Muscle of arm (tissue), 12 donors: ENCODE data around the gene ZNF423. TPM values are rescaled to one million over a fixed set of nuclear protein-coding genes. Genes with fewer than 3 reads are reported as not detected.

Experiments used
- DNase-seq: peaks from one replicate; pipeline ENCODE4 v3.0.0-alpha.2; 2013
- polyA plus RNA-seq, 12 donors: library from polyadenylated mRNA; unstranded; fragments of 120-200 nt; gene quantifications; one replicate each; pipeline ENCODE4 v1.2.1, GENCODE V29; 2013; ENCODE audit not compliant: insufficient read length in 12 of 12

Gene ZNF423
- polyA plus RNA-seq, 12 donors: 22.6 to 37.5 (median 25.9) TPM; not detected in 1

DNA sequence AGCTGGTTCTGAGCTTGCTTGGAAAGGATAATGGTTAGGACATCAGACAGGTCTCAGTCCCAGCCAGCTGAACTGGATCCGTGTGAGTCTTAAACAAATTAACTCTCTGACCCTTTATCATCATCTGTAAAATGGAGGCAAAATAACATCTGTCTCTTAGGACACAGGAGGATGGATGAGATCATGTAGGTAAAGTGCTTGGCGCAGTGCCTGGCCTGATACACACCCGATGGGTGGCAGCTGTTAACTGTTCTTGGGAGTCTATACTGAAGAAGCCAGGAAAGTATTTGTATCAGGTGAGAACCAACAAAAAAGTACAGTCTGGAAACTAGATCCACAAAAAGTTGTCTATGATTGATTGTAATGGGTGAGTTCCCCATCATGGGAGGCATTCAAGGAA, 293.7 kb downstream of the ZNF423 start:
- no peak for DNase-seq

DNA sequence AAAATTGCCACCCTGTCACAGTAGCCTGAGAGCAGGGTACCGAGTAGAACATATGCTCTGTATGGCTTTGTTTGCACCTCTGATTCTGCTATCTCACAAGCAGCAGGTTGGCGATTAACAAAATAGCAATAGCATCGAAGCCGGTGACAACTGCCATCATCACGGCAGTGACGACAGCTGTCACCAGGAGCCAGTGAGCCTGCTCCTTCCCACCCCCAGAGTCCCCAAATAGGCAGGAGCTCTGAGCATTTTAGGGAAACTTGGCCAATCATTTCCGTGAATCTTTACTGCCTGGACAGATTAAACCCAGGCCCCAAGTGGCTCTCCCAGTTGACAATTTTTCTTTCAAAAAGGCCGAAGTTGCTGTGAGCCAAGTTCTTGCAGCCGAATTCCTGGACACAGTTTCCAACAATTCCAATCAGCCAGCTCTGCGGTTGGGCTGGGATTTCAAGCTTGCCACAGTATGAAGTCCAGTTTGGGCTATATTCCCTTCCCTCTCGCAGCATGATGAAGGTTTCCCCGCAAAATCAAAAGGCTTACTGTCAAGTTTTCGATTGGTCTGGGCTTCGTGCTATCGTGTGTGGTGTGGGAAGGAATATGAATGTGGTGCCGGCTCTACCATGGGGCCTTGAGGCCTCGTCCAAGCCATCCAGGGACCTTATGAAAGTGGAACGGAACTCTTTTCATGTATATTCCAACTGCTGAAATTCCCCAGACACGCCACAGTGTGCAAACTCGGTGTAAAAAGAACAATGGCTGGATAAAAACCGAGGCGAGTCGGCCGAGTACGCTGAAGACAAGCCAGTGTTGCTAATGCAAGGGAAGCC, 295.7 kb downstream of the ZNF423 start:
- peak; percentile 73 for DNase-seq

DNA sequence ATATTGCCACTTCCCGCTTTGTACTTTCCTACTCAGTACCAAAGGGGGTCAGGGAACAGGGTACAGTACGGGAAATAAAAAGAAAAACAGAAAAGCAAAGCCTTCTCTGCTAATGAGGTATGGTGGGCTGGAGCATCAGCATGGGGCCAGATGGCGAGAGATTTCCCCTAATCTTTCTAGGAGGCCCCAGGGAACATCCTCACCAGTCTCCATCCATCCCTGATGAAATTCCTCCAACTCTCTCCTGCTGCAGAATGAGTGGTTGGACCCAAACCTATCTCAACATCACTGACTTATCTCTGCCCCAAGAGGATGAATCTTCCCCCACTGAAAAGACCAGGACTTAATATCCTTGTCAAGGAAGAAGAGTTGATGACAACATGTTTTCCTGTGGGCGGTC, 296.7 kb downstream of the ZNF423 start:
- no peak for DNase-seq

DNA sequence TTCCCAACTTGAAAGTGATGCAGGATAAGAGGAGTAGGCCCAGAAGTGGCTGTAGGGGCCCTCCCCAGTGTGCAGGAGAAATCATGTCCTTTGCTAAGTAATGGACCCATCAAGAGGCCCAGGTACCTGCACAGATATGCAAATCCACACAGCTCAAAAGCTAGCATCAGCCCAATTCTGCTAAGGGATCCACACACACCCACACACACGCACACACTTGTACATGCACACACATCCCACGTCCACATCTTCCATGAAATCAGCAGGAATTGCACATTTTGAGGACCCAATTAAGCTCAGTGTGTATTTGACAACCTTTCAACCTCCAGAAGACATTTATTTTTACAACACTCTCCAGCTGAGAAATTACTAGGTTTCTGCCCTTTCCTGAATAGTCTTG, 297.5 kb downstream of the ZNF423 start:
- DNase-seq: no peak

DNA sequence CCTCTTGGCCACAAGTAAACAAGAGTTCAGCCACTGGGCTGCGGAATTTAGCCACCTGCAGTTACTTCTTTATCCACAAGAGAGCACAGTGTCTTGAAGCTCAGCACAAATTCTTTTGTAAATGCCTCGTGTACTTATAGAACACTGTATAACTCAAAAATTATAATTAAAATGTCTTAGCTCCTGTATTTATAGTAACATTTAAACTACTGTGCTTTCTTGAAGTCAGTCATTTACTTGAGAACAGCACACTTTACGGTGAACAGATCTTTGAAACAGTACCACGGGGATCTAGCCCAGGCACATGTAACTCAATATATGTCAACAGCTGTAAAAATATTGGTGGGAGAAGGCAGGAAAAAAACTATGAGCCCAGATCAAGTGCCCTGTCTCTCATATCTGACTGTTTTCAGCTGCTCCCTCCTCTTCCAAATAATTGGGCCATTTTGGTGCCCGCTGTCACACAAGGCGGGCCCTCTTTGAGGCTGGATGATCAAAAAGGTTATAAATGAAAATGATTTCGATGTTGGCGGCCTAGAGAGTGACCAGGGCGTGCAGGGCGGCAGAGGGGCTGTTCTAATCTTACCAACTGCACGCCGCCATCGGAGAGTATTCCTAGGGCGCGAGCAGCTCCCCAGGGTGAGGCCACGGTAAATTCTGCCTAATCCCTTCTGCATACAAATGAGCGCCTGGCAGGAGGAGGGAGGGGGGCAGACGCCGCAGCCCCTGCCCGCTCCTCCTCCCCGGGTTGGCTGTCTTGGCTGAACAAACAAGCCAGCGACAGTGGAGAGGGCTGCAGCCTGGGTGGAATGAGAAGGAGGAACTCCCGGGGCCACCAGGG, 299.1 kb downstream of the ZNF423 start:
- peak; percentile 35 for DNase-seq

DNA sequence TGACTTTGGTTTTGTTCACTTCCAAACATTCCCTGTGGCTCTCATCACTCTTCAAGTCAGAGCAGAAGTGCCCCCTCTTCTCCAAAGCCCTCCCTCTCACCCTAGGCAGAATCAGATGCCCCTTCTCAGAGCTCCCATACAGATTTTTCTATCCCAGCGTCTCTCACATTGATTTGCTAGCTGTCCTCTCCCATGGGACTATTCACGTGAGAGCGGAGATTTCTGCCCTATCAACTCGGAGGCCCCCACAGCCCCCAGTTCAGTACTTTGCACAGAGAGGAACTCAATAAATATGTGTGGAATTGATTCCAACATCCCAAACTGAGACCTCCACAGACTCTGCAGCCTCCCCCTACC, 299.7 kb downstream of the ZNF423 start:
- no peak for DNase-seq

DNA sequence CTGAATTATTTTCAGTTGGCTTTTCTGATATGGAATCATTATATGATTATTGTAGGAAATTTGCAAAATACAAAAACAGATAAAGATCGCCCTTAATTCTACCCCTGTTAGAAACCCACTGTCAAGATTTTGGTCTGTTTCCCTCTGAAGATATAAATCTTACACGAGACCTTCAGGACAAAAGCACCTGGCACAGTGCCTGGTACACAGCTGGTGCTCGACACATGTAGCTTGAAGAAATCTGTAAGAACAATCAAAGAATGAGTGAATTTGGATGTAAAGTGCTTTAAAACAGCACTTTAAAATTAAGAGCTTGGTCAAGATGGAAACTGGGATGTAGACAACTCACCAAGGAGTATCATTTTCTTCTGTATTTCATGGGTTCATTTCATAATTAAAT, 301.2 kb downstream of the ZNF423 start:
- no peak for DNase-seq

DNA sequence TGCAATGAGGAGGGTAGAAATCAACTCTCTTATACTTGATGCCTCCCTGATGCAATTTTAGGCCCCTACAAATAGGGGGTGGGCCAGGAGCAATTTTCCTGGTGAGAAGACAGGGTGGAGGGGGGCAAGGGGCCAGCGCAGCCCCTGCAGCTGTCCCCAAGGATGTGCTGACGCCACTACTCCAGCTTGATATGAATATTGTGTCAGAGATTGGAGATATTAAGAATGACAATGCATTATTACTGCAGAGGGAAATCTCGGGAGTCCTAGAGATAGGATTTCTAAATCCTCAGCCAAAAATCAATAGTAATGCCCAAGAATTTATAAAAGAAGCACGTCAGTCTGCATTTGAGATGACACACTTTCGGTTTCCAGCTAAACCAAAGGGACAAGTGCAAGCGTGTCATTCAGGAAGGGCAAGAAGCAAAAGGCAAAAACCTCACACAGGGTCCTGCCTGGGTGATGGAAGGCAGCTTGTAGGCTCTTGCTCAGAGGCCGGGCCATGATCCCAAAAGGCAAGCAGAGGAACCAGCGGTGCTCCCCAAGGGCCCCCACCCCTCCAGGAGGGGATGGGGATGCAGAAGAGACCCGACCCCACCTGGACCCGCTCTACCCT, 303.5 kb downstream of the ZNF423 start:
- DNase-seq: no peak

DNA sequence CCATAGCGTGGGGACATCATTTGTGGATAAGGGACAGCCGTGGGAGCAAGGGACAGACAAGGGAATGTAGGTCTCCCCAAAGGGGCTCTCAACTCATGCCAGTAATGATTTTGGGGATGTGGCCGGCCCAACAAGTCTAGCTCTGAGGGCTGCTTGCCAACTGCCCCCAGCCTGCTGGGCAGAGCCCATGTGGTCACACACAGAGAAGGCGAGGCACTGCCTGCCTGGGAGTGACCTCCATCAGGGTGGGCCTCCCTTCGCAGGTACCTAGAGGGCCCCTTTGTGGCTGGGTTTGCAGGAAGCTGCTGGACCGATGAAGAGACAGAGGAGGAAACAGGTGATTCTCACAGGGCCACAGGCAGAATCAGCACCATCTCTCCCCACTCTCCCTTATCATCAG, 305.2 kb downstream of the ZNF423 start:
- no peak for DNase-seq

DNA sequence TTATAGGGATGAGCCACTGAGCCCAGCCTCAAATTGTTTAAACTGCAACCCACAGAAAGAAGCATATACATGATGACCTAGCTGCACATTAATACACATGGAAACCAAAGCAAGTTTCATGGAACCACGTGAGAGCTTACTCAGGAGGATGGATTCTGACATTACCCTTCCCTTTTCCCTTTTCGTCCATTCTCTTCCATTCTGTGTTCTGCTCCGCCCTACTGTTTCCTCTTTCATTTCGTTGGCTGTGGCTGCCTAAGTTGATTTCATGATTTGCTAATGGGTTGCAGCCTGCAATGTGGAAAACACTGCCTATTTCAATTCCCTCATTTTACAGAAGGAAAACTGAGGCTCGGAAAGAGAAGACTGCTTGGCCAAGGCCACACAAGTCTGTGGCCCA, 305.8 kb downstream of the ZNF423 start:
- DNase-seq: no peak

DNA sequence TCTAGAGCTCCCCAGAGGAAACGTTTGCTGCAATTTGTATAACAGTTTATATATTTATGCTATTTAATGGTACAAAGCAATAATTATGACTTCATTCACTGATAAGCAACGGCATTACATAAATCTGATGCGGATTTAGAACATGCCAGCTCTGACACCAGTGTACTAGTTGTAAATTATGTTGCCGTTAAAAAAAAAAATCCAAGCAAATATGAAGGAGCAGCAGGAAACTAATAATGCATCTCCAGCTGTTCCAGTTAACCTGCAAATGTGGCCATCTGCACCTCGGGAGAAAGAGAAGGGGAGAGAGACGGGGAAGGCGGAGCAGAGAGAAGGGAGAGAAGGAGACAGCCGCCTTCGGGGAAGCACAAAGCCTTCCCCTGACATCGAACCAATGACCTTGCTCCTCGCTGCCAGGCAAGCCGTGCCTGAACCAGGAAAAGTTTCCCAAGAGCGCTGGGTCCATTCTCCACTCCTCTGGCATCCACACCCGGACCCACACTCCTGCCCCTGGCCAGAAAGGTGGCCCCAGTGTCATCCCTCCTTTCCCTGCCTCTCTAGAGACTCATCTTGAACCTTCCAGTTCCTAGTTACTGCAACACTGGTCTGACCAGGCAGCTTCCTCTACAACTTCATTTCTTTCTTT, 307.5 kb downstream of the ZNF423 start:
- DNase-seq: no peak

DNA sequence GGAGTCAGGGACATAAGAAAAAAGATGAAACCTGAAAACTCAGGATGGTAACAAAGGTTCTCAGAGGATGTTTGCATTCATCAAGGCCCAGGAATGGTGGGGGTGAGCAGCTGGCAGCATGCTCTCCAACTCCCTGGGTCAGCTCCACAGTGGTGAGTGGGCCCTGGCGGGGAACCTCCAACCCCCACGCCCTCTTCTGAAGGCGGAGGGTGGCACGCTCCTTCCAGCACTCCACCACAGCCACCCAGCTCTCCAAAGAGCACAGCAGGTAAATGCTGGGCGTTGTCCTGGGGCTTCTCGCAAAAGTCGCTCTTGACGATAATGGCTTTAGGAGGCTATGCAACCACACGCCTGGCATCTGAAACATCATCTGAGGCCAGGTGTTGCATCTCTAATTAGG, 308.5 kb downstream of the ZNF423 start:
- DNase-seq: no peak

DNA sequence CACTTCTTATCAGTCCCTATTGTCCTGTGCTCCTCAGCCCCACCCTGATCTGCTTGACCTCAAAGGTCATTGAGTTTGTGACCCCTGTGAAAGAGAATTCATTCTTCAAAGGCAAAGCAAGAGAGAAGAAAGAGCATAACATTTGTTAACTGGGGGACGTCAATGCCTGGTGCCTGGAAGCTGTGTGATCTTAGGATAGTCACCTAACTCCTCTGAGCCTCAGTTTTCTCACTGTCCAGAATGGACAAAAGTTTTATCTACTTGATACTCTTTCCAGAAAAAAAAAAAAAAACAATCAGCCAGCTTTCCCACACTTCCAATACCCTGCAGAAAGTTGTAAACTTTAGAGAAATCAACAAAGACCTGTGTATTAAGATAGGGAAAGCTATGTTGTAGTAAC, 309.2 kb downstream of the ZNF423 start:
- no peak for DNase-seq

DNA sequence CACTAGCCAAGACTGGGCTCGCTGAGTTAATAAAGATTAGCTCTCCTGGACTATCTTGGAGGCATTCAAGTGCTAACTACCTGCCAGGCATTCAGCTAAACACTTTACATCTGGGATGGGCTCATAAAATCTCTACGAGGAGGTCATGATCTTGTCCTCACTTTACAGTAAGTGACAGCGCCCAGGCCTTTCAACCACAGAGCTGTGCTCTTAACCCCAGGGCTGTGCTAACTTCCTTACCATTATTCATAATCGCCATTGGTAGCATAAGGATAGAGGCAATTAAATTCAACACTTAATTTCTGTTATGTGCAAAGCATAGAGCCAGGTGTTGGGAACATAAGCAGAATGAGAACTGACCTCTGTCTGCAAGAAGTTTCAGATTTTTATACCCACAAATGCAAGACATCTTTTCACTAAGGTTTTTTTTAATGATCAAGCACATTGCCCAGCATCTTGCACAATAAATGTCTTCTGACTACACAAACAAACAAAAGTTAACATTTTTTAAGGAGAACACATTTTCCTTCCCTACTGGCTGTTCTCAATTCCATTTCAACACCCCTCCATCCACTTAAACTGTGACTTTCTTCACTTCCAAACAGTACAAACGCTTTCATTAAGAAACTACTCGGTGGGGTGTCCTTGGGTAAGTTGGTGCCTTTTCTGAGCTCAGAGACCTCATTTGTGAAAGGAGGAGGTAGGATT, 310.0 kb downstream of the ZNF423 start:
- no peak for DNase-seq

DNA sequence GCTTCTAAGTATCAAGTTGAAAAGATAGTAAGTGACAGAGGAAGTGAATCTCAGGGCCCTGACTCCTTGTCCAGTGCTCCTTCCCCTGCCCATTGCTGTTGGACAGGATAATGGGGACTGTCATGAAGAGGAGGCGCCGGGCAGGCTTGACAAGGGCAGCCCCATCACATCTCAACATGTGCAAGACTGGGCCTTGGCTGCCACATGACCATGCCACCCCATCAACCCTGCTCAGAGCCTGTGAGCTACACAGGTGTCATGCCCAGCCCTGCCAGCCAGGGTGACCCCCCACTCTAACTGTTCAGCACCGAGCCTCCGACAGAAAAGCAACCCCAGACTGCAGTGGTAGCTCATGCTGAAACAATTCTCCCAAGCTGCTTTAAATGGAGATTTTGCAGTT, 310.7 kb downstream of the ZNF423 start:
- no peak for DNase-seq

DNA sequence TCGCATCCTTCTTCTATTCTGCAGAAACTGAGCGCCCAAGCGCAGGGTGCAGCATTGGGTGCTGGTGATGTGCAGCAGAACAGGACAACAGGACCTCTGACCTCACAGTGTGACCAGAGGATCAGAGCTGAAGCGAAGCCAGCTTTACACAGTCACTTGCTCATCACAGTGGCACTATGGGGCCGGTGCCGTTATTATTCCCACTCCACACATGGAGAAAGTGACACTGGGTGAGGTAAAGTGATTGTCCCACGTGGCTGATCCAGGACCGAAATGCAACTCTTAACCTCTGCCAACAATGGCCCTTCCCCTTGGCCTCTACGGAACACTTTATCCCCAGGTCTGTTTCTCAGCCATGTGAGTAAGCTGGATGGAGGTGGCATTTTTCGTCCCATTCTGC, 311.1 kb downstream of the ZNF423 start:
- no peak for DNase-seq

DNA sequence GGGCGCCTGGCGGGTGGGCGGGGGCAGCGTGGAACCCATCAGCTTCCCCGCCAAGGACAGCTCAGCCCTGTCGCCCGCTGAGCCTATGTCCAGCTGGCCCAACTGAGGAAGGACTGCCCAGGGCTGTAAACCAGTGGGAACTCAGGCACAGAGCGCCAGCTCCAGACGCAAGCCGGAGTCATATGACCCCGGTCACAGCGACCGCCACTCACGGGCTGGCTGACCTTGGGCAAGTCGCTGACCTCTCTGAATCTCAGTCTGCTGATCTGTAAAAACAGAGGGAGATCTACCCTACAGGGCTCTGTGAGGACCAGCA, 312.3 kb downstream of the ZNF423 start:
- DNase-seq: no peak

DNA sequence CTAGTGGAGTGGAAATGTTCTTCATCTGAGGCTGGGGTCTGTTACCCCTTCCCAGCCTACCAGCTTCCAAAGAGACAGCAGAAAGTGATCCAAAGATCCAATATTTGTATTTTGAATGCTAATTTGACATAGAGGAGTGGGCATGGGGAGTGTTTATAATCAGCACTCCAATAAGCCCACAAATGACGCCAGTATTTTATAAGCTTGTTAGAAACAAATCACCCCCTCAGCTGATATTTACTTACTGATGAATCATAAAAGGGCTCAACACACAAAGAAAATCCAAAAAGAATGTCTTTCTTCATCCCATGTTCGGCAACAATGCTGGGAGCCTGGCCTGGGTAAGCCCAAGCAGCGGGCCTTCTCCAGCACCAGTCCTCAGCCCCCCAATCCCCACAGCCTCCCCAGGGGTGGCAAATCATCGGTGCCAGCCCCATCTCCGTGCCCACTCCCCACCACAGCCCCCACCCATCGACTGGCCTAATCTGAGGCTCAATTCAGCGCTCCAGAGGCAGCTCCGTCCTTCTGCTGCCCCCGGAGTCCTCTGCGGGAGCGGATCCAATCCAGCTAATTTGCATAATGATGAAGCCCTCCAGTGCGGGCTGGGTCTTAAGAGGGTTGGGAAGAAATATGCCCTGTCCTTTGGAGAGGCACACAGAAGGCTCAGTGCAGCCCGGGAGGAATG, 312.8 kb downstream of the ZNF423 start:
- DNase-seq: no peak

DNA sequence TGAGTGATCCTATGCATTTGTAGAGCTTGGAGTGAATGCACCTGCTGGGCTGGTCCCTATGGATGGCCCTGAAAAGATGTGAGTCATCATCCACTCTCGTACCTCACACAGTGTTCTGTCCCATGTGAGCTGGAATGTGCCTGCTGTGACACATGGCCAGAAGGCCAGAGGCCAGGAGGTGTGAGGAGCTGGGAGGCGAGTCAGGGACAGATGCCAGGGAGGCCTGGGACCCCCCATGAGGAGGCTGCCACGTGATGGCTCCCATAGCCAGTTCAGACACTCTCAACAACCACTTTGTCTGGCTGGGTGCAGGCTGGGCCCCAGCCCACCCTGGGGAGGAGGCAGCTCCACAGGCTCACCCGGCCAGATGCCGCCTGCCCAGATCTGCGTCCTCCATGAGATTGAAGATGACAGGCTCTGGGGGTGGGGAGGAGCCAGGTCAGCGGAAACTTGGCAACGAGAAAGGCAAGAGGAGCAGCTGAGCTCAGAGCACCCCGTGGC, 313.5 kb downstream of the ZNF423 start:
- DNase-seq: no peak

DNA sequence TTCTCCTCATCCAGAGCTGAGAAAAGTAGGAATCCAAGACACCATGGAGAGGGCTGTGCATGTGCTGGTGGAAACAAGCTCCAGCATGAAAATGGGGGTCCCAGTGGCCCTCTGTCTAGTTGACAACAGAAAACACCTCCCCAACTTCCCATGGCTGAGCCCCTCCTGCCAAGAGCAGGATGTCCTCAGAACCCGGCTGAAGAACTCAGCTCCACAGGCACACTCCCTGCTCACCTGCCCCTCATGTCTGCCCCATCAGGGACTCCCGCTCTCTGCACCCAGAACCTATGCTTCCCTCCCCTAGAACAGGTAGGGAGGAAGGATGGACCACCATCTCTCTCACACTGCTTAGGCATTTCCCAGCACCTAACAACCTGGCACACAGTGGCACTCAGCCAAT, 315.1 kb downstream of the ZNF423 start:
- no peak for DNase-seq

DNA sequence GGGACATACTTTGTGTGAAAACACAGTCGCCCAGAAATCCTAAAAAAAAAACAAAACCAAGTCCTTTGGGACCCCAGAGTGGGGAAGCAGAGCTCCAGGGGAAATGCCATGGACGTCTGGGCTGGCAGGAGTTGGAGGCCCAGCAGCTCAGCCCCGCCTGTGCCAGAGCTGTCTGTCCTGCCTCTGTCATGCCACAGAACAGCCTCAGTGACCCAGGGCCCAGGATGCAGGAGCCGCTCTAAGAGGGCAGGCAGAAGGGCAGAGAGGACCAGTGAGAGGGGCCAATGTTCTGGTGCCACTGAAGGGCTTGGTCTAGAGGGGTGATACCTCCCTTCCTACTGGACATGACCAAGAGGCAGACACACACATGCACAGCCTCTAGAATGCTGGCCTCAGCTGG, 316.2 kb downstream of the ZNF423 start:
- DNase-seq: no peak
